Measurements from ENCODE around the gene DGUOK.

The DGUOK gene

DNA sequence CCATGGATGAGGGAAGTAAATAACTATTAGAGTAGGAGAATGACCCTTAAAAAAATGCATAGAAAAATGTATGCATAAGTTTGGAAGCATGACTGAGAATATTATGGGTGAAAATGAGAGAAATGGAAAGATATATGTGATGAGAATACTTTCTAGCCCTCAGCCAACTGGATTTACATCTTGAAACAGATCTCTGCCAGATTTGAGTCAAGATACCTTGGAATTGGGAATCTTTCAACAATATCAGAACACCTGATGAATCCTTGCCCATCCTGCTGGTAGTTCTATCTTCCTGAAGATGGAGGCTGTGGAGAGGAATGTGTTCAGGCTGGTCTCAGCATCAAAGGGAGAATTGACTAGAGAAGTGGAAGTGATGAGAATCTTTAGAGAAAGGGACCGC, 63.9 kb downstream of the DGUOK start:
- no peak overlapping the region for H3K4me3 ChIP-seq (ENCODE audit: low read depth, low read length)
- no peak overlapping the region for H3K27ac ChIP-seq
- no peaks in the 10 kb centered on the region for H3K36me3 ChIP-seq (replicated peaks)
- DNase-seq, result no peak
- in situ Hi-C loops (cut with HindIII; ENCODE audit: low pct_ligation_motif_present, low sequenced_read_pairs), result no loop called here
- no peak for TF ChIP-seq CTCF (IDR thresholded peaks at IDR 0.05; ENCODE audit: low read depth, low read length, missing control alignments)
- H3K27me3 ChIP-seq (replicated peaks), result no peaks in the 10 kb centered on the region

DNA sequence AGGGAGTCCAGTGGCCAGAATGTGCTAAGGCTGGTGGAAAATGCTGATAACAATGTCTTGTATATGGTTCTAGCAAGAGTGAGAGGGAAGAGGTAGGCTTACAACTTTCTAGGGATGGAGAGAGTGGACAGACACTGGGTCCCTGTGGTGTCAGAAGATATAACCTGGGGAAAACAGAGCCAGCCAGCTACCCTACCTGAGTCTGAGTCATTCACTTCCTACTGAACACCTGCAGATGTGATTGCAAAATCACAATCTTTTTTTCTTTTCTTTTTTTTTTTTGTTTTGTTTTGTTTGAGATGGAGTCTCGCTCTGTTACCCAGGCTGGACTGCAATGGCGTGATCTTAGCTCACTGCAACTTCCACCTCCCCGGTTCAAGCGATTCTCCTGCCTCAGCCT, 65.4 kb downstream of the DGUOK start:
- no peak for DNase-seq
- in situ Hi-C loops (cut with HindIII; ENCODE audit: low pct_ligation_motif_present, low sequenced_read_pairs), result no loop called here
- no peak overlapping the region for H3K27ac ChIP-seq
- no peaks in the 10 kb centered on the region for H3K36me3 ChIP-seq (replicated peaks)
- H3K27me3 ChIP-seq (replicated peaks), result no peaks in the 10 kb centered on the region
- H3K4me3 ChIP-seq (ENCODE audit: low read depth, low read length), result no peak overlapping the region
- no peak for TF ChIP-seq CTCF (IDR thresholded peaks at IDR 0.05; ENCODE audit: low read depth, low read length, missing control alignments)

DNA sequence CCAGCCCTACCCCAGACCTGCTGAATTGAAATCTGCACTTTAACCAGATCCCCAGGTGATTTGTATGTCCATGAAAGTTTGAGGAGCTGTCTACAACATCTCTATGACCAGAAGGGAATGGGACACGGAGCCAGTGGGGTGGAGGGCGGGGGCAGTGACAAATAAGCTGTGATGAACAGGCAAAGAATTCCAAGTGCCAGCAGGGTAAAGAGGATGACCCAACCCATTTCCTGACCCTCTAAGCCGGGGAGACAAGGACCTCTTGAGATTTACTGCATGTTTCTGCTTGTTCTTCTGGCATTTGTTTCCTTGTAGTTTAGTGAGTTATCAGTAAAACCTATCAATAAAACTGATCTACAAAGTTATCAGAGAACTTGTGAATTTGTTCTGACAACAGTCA, 66.7 kb downstream of the DGUOK start:
- Histone ChIP-seq H3K27ac (no peak overlapping the region), H3K36me3 (replicated peaks) (no peaks in the 10 kb centered on the region), H3K27me3 (replicated peaks) (no peaks in the 10 kb centered on the region), H3K4me3 (ENCODE audit: low read depth, low read length) (no peak overlapping the region)
- DNase-seq, result no peak
- no peak for TF ChIP-seq CTCF (IDR thresholded peaks at IDR 0.05; ENCODE audit: low read depth, low read length, missing control alignments)
- in situ Hi-C loops (cut with HindIII; ENCODE audit: low pct_ligation_motif_present, low sequenced_read_pairs), result no loop called here

- no peak overlapping the region for H3K27ac ChIP-seq
- no peaks in the 10 kb centered on the region for H3K36me3 ChIP-seq (replicated peaks)
- in situ Hi-C loops (cut with HindIII; ENCODE audit: low pct_ligation_motif_present, low sequenced_read_pairs), result no loop called here
- no peak for TF ChIP-seq CTCF (IDR thresholded peaks at IDR 0.05; ENCODE audit: low read depth, low read length, missing control alignments)
- H3K27me3 ChIP-seq (replicated peaks), result no peaks in the 10 kb centered on the region
- no peak for DNase-seq
- H3K4me3 ChIP-seq (ENCODE audit: low read depth, low read length), result no peak overlapping the region
Measured at GRCh38 chr2:73993778-73994177, 67.1 kb downstream of the DGUOK start.

- DNase-seq, result no peak
- Histone ChIP-seq H3K27me3 (replicated peaks) (no peaks in the 10 kb centered on the region), H3K4me3 (ENCODE audit: low read depth, low read length) (no peak overlapping the region), H3K27ac (no peak overlapping the region), H3K36me3 (replicated peaks) (no peaks in the 10 kb centered on the region)
- no peak for TF ChIP-seq CTCF (IDR thresholded peaks at IDR 0.05; ENCODE audit: low read depth, low read length, missing control alignments)
- in situ Hi-C loops (cut with HindIII; ENCODE audit: low pct_ligation_motif_present, low sequenced_read_pairs), result no loop called here
Measured at GRCh38 chr2:73994178-73994831, 67.6 kb downstream of the DGUOK start.

GRCh38 chr2:73995810-73996209, 69.1 kb downstream of the DGUOK start:
- in situ Hi-C loops (cut with HindIII; ENCODE audit: low pct_ligation_motif_present, low sequenced_read_pairs), result no loop called here
- no peak for DNase-seq
- Histone ChIP-seq H3K4me3 (ENCODE audit: low read depth, low read length) (no peak overlapping the region), H3K36me3 (replicated peaks) (no peaks in the 10 kb centered on the region), H3K27ac (no peak overlapping the region), H3K27me3 (replicated peaks) (no peaks in the 10 kb centered on the region)
- TF ChIP-seq CTCF (IDR thresholded peaks at IDR 0.05; ENCODE audit: low read depth, low read length, missing control alignments), result no peak

All from brain microvascular endothelial cell (primary cell).